Activated T-cell treated with anti-CD3 and anti-CD28 coated beads, Interleukin-2, amount 50 U/mL, for 72 hours (primary cell): Measurements from ENCODE around the gene IYD. TPM values are rescaled to one million over a fixed set of nuclear protein-coding genes. Genes with fewer than 3 reads are reported as not detected.

ENCODE experiments used
- ATAC-seq, 2 donors: fragments of 150-1000 bp; cut with Tn5 transposase; replicated peaks in 1 of 2; 2 replicates each; pipeline ENCODE4 v1.10.0; 2021; ENCODE audit warnings: moderate library complexity in 2 of 2, mild to moderate bottlenecking in 1 of 2
- DNase-seq, 2 donors: peaks; one replicate each; pipeline ENCODE4 v3.0.0; 2021 to 2022; ENCODE audit warnings: mixed read lengths in 1 of 2
- H3K27ac Mint-ChIP-seq: one replicate; pipeline ENCODE4 v1.8.0; 2022; ENCODE audit warnings: mild to moderate bottlenecking, moderate library complexity, mixed read lengths
- H3K27me3 Mint-ChIP-seq: one replicate; pipeline ENCODE4 v1.8.0; 2022; ENCODE audit warnings: low read depth, mixed read lengths
- H3K36me3 Mint-ChIP-seq, 2 donors: one replicate each; pipeline ENCODE4 v1.8.0; 2022; ENCODE audit warnings: mixed read lengths in 2 of 2, mild to moderate bottlenecking in 1 of 2; ENCODE audit not compliant: insufficient read depth in 2 of 2
- H3K4me1 Mint-ChIP-seq: one replicate; pipeline ENCODE4 v1.8.0; 2022; ENCODE audit warnings: low read depth, mixed read lengths
- H3K4me3 Mint-ChIP-seq, 2 donors: one replicate each; pipeline ENCODE4 v1.8.0; 2022; ENCODE audit warnings: mild to moderate bottlenecking in 2 of 2, mixed read lengths in 2 of 2, moderate library complexity in 2 of 2
- H3K9me3 Mint-ChIP-seq, 2 donors: one replicate each; pipeline ENCODE4 v1.8.0; 2022; ENCODE audit warnings: mixed read lengths in 2 of 2
- total RNA-seq, 2 donors: library from RNA; stranded (reverse); gene quantifications; one replicate each; pipeline ENCODE4 v1.2.3, GENCODE V29; 2022

Gene IYD
- not detected for total RNA-seq

GRCh38 chr6:150368762-150369161, at the start of gene IYD:
TSS of gene IYD (plus strand) at chr6:150369012. CDS start at chr6:150369032, 20 bp downstream.
- Mint-ChIP-seq H3K36me3 (no peaks in the 10 kb centered on the region), H3K4me1 (peaks cover 1% of the 10 kb centered on the region), H3K27ac (no peak within 1 kb of the TSS), H3K27me3 (peaks cover 3% of the 10 kb centered on the region), H3K4me3 (no peak within 1 kb of the TSS), H3K9me3 (no peaks in the 10 kb centered on the region)
- DNase-seq = no peak
- ATAC-seq = no peak

GRCh38 chr6:150319924-150320323, 48.9 kb upstream of the IYD start:
- H3K27me3 Mint-ChIP-seq = peaks cover 22% of the 10 kb centered on the region
- ATAC-seq (no peak), DNase-seq (no peak)
- no peaks in the 10 kb centered on the region for H3K9me3 Mint-ChIP-seq
- H3K4me1 Mint-ChIP-seq = no peaks in the 10 kb centered on the region
- no peaks in the 10 kb centered on the region for H3K36me3 Mint-ChIP-seq
- H3K27ac Mint-ChIP-seq = no peak overlapping the region
- H3K4me3 Mint-ChIP-seq = no peak overlapping the region

GRCh38 chr6:150320442-150320841, 48.4 kb upstream of the IYD start:
- Mint-ChIP-seq H3K9me3 (no peaks in the 10 kb centered on the region), H3K27ac (no peak overlapping the region), H3K27me3 (peaks cover 17% of the 10 kb centered on the region), H3K4me3 (no peak overlapping the region), H3K4me1 (no peaks in the 10 kb centered on the region), H3K36me3 (no peaks in the 10 kb centered on the region)
- DNase-seq (no peak), ATAC-seq (no peak)

- Mint-ChIP-seq H3K27ac (no peak overlapping the region), H3K4me3 (no peak overlapping the region), H3K4me1 (no peaks in the 10 kb centered on the region), H3K27me3 (peaks cover 13% of the 10 kb centered on the region), H3K9me3 (no peaks in the 10 kb centered on the region), H3K36me3 (no peaks in the 10 kb centered on the region)
- ATAC-seq = no peak
- no peak for DNase-seq
These were observed 46.3 kb upstream of the IYD start for GRCh38 chr6:150322466-150322871.

GRCh38 chr6:150323205-150323604, 45.6 kb upstream of the IYD start:
- Mint-ChIP-seq H3K4me3 (no peak overlapping the region), H3K9me3 (no peaks in the 10 kb centered on the region), H3K4me1 (no peaks in the 10 kb centered on the region), H3K36me3 (no peaks in the 10 kb centered on the region), H3K27ac (no peak overlapping the region), H3K27me3 (peaks cover 13% of the 10 kb centered on the region)
- ATAC-seq (no peak), DNase-seq (no peak)

GRCh38 chr6:150324044-150324443, 44.8 kb upstream of the IYD start:
- no peaks in the 10 kb centered on the region for H3K36me3 Mint-ChIP-seq
- no peaks in the 10 kb centered on the region for H3K4me1 Mint-ChIP-seq
- no peak overlapping the region for H3K4me3 Mint-ChIP-seq
- no peaks in the 10 kb centered on the region for H3K9me3 Mint-ChIP-seq
- peaks cover 13% of the 10 kb centered on the region for H3K27me3 Mint-ChIP-seq
- H3K27ac Mint-ChIP-seq = no peak overlapping the region
- DNase-seq (no peak), ATAC-seq (no peak)

GRCh38 chr6:150325066-150325772, 43.6 kb upstream of the IYD start:
- Mint-ChIP-seq H3K27me3 (peaks cover 13% of the 10 kb centered on the region), H3K27ac (no peak overlapping the region), H3K36me3 (no peaks in the 10 kb centered on the region), H3K4me3 (no peak overlapping the region), H3K4me1 (no peaks in the 10 kb centered on the region), H3K9me3 (no peaks in the 10 kb centered on the region)
- ATAC-seq (no peak), DNase-seq (no peak)

GRCh38 chr6:150327117-150327774, 41.6 kb upstream of the IYD start:
- Mint-ChIP-seq H3K4me1 (no peaks in the 10 kb centered on the region), H3K27ac (no peak overlapping the region), H3K4me3 (no peak overlapping the region), H3K27me3 (peaks cover 5% of the 10 kb centered on the region), H3K36me3 (no peaks in the 10 kb centered on the region), H3K9me3 (no peaks in the 10 kb centered on the region)
- DNase-seq = no peak
- no peak for ATAC-seq

- Mint-ChIP-seq H3K4me3 (no peak overlapping the region), H3K27me3 (peaks cover 10% of the 10 kb centered on the region), H3K4me1 (no peaks in the 10 kb centered on the region), H3K27ac (no peak overlapping the region), H3K9me3 (no peaks in the 10 kb centered on the region), H3K36me3 (no peaks in the 10 kb centered on the region)
- ATAC-seq = no peak
- no peak for DNase-seq
These were observed 39.9 kb upstream of the IYD start for GRCh38 chr6:150328744-150329405.

GRCh38 chr6:150331344-150331743, 37.5 kb upstream of the IYD start:
- Mint-ChIP-seq H3K4me3 (no peak overlapping the region), H3K9me3 (no peaks in the 10 kb centered on the region), H3K27ac (no peak overlapping the region)

GRCh38 chr6:150332939-150333584, 35.8 kb upstream of the IYD start:
- Mint-ChIP-seq H3K27me3 (peaks cover 25% of the 10 kb centered on the region), H3K36me3 (no peaks in the 10 kb centered on the region), H3K4me1 (no peaks in the 10 kb centered on the region), H3K4me3 (no peak overlapping the region), H3K27ac (no peak overlapping the region), H3K9me3 (no peaks in the 10 kb centered on the region)
- DNase-seq (no peak), ATAC-seq (no peak)

More at GRCh38 chr6:150331344-150331743, 37.5 kb upstream of the IYD start:
- Mint-ChIP-seq H3K27me3 (peaks cover 22% of the 10 kb centered on the region), H3K4me1 (no peaks in the 10 kb centered on the region), H3K36me3 (no peaks in the 10 kb centered on the region)
- ATAC-seq (no peak), DNase-seq (no peak)

GRCh38 chr6:150333585-150333941, 35.2 kb upstream of the IYD start:
- no peak overlapping the region for H3K4me3 Mint-ChIP-seq
- H3K36me3 Mint-ChIP-seq = no peaks in the 10 kb centered on the region
- no peak for ATAC-seq
- no peaks in the 10 kb centered on the region for H3K4me1 Mint-ChIP-seq
- peaks cover 25% of the 10 kb centered on the region for H3K27me3 Mint-ChIP-seq
- H3K9me3 Mint-ChIP-seq = no peaks in the 10 kb centered on the region
- no peak overlapping the region for H3K27ac Mint-ChIP-seq
- DNase-seq = no peak
